ENCODE results near the gene KLHL29.

- no peak for TF ChIP-seq CTCF (conservative IDR thresholded peaks at IDR 0.05)
- TF ChIP-seq EZH2 (IDR thresholded peaks at IDR 0.05; ENCODE audit: low read depth): no peak
Observed at GRCh38 chr2:23567161-23567756, 182.3 kb downstream of the KLHL29 start.
